ENCODE measurements around the gene SH3BP5L.

Gene SH3BP5L

GRCh38 chr1:248825136-248825535 is 579 bp downstream of the SH3BP5L start:
- no peak for DNase-seq

GRCh38 chr1:248824701-248825100 is 1.0 kb downstream of the SH3BP5L start:
- no peak for DNase-seq

GRCh38 chr1:248824301-248824700 is 1.4 kb downstream of the SH3BP5L start:
- DNase-seq = no peak

GRCh38 chr1:248823517-248824001 is 2.2 kb downstream of the SH3BP5L start:
- DNase-seq = no peak

- DNase-seq = no peak
These were observed 3.3 kb downstream of the SH3BP5L start for GRCh38 chr1:248822148-248823032.

GRCh38 chr1:248821641-248822040 is 4.1 kb downstream of the SH3BP5L start:
- no peak for DNase-seq

GRCh38 chr1:248821101-248821500 is 4.6 kb downstream of the SH3BP5L start:
- DNase-seq = no peak

- no peak for DNase-seq
These were observed 5.6 kb downstream of the SH3BP5L start for GRCh38 chr1:248820041-248820585.

- no peak for DNase-seq
These were observed 7.0 kb downstream of the SH3BP5L start for GRCh38 chr1:248818505-248819374.

GRCh38 chr1:248817065-248817464 is 8.7 kb downstream of the SH3BP5L start:
- no peak for DNase-seq

GRCh38 chr1:248816042-248816851 is 9.5 kb downstream of the SH3BP5L start:
- no peak for DNase-seq

GRCh38 chr1:248815407-248816034 is 10.2 kb downstream of the SH3BP5L start:
- no peak for DNase-seq

GRCh38 chr1:248814351-248814750 is 11.4 kb downstream of the SH3BP5L start:
- no peak for DNase-seq

- no peak for DNase-seq
These were observed 12.2 kb downstream of the SH3BP5L start for GRCh38 chr1:248813546-248813945.

- DNase-seq = no peak
These were observed 12.8 kb downstream of the SH3BP5L start for GRCh38 chr1:248812736-248813425.

GRCh38 chr1:248811514-248812490 is 13.9 kb downstream of the SH3BP5L start:
- DNase-seq = no peak

GRCh38 chr1:248810727-248811513 is 14.8 kb downstream of the SH3BP5L start:
- DNase-seq = no peak

GRCh38 chr1:248810000-248810726 is 15.6 kb downstream of the SH3BP5L start:
- no peak for DNase-seq

All from effector CD4-positive, alpha-beta T cell (primary cell).